HG03196 (cell line): ENCODE measurements around the gene FBRSL1.

Source experiments
- ATAC-seq: cut with Tn5 transposase; IDR thresholded peaks from one replicate; pipeline ENCODE4 v1.9.1; 2021; ENCODE audit not compliant: unreplicated experiment

Gene FBRSL1

DNA sequence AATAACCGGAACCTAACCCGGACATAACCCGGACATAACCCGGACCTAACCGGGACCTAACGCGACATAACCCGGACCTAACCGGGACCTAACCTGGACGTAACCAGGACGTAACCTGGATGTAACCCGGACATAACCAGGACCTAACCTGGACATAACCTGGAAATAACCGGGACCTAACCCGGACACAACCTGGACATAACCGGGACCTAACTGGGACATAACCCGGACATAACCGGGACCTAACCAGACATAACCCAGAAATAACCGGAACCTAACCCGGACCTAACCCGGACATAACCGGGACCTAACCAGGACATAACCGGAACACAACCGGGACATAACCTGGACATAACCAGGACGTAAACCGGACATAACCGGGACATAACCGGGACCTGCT lies 6.7 kb upstream of the FBRSL1 start:
- ATAC-seq, result no peak

DNA sequence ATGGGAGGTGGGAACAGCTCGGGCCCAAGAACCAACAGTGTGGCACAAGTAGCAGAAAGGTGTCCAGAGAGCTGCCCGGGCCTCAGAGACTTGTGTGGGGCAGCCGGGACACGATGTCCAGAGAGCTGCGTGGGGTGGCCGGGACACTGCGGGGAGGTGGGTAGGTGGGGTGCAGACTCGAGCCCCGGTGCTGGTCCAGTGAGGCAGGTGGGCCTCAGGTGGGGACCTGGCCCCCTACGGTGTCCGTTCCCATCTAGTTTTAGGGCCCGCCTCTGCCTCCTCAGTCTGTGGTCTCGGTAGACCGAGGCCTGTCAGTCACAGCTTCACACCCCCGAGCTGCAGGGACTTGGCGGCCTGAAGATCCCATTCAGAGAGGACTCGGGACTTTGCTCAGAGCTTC lies 6.3 kb upstream of the FBRSL1 start:
- no peak for ATAC-seq

DNA sequence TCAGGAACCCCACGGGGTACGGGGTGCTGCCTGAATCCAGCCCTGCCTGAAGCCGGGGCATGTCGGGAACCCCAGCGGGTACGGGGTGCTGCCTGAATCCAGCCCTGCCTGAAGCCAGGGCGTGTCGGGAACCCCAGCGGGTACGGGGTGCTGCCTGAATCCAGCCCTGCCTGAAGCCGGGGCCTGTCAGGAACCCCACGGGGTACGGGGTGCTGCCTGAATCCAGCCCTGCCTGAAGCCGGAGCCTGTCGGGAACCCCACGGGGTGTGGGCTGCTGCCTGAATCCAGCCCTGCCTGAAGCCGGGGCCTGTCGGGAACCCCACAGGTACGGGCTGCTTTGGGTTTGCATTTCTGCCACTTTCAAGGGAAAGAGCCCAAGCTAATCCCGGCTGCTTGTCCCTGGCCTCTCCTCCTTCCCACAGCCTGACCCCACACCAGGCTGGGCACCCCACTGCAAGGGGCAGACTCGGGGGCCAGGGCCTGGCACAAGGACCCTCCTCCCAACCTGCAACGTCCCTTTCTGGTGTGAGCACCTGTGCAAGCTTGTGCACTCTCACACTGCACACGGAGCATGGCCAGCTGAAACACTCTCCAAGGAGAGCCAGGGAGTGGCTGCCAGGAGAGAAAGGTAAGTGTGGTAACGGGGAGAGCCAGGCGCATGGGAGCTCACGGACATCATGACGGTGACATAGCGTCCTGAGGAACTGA lies 5.6 kb upstream of the FBRSL1 start:
- ATAC-seq, result no peak

DNA sequence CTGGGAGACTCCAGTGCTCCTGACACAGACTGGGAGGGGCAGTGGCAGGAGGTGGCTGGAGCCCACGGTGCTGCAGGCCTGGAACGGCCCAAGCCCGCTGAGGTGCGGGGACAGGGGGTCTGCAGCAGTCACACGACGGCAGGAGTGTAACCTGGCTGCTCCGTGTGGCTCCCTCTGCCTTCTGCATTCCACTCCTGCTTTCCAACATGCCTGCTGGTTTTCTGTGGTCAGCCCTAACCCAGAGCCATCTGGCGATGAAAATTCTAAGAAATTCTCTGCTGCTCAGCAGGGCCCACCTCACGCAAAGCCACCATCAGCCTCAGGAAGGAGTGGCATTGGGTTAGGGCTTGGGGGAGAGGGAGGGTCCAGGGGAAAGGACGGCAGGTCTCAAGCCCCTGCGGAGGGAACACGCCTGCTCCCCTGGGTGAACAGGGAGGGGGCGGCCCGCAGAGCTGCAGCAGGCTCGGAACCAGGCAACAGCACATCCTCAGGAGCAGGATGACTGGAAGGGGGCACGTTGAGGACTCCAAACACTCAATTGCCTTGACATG lies 5.0 kb upstream of the FBRSL1 start:
- no peak for ATAC-seq

DNA sequence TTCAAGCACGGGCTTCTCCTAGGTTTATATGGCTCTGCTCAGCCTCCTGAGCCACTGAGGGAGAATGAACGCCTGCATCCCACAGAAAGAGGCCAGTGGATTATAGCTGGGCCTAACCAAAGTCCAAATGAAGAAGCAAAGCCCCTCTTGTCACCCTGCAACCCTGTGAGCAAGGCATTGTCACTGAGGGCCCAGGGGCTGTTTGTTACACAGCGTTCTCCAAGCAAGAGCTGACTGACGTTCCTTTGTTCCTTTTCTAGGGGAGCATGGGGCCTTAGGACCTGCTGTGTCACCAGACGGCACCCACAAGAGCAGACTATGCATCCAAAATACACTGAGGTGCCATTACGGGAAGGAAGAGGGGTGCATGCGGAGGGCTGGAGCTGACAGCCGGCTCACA lies 4.3 kb upstream of the FBRSL1 start:
- no peak for ATAC-seq

DNA sequence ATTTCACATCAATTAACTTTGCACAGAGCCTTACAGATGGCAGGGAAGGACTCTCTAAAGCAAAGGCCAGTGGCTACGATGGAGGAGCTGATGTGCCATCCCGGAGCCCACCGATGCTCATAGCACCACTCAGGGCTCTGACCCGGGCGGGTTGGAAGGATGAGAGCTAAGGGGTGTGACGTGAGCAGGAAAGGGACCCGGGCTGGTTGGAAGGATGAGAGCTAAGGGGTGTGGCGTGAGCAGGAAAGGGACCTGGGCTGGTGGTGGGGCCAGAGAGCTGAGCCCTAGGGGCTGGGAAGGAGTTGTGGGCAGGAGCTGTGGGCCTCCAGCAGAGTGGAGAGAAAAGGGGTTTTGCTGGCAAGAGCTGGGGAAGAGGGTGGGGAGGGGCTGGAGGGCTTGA lies 3.8 kb upstream of the FBRSL1 start:
- no peak for ATAC-seq

DNA sequence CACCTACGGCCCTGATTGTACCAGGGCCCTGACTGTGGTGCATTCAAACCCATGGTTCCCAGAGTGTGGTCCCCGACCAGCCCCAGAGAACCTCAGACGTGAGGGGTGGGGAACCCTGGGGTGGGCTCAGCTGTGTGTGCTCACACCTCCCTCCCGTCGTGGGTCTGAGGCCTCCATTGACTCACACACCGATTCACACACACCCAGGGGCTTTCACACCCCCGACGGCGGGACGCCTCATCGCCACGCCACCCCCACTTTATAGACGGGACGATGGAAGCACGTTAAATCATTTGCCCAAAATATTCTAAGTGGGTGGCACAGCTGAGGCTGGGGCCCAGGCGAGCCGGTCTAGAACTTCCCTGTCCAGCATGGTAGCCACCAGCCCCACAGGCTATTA lies 3.4 kb upstream of the FBRSL1 start:
- ATAC-seq, result no peak

DNA sequence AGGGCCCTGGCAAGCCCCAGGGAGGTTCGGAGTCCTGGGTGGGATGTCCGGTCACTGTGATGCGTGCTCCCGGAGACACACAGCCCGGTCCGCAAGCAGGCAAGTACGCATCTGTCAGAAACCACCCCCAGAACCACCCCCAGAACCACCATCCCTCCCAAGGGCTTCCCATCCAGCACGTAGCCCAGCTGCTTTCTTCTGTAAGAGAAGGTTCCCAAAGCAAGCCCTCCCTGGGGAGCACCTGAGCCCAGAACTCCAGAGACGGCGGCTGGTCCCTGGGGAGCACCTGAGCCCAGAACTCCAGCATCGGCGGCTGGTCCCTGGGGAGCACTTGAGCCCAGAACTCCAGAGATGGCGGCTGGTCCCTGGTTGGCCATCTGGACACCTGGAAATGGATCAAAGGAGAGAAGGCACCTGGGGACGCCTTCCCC lies 2.6 kb upstream of the FBRSL1 start:
- ATAC-seq, result no peak

DNA sequence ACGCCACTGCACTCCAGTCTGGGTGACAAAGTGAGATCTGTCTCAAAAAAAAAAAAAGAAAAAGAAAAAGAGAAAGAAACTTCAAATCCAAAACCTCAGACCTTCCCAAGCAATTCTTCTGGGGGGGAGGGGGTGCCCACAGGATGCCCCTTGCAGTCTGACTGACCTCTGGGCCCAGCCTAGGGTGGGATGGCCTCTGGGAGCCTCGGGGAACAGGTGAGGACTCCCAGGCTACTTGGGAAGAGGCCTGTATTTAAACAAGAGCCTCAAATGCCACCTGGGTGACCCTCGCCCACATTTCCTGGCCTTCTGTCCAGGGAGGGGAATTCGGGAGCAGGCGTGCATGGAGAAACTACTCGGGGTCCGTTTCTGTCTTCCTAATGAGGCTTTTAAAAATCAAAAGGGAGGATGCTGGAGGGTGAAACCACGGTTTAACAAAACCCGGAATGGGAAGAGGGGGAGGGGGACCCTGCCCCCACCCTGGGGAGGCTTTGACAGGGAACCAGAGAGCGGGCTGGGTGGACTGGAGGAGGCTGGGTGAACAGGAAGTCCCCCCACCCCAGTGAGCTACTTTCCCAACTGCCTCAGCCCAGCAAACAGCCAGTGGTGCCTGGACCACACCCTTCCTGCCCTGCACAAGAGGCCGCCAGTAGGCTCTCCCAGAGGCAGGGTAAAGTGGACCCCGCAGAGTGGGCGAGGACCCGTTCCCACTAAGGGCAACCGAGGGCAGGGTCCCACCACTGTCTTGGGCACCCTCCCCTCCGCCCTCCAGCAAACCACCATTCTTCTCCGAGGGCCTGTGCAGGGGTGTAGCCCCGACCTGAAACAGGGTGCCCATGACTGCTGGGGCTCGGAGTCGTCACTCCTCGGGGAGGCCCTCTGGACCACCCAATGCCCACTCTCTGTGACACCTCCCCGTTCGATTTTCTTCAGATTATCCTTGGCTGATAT lies 1.5 kb upstream of the FBRSL1 start:
- no peak for ATAC-seq

DNA sequence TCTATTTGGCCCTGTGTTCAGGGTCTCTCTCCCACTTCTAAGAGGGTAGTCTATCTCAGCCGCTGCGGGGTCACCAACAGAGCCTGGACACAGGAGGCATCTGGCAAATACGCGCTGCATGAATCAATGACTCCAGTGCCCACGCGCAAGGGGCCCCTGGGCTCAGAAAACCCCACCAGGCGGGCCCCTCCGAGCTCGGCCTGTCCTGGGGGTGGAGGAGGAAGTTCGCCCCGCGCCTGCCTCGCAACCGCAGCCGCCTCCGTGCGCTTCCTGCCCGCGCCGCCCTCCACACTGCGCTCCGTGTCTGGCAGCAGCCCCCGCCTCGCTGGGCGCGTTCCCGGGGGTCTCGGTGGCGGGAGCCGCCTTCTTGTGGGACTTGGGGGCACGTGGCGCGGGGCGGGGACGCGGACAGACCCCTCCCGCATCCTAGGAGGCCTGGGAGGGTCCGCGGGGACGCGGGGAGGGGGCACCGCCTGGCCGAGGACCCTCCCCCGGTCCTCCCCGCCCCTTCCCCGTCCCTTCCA lies 811 bp upstream of the FBRSL1 start:
- no peak for ATAC-seq

DNA sequence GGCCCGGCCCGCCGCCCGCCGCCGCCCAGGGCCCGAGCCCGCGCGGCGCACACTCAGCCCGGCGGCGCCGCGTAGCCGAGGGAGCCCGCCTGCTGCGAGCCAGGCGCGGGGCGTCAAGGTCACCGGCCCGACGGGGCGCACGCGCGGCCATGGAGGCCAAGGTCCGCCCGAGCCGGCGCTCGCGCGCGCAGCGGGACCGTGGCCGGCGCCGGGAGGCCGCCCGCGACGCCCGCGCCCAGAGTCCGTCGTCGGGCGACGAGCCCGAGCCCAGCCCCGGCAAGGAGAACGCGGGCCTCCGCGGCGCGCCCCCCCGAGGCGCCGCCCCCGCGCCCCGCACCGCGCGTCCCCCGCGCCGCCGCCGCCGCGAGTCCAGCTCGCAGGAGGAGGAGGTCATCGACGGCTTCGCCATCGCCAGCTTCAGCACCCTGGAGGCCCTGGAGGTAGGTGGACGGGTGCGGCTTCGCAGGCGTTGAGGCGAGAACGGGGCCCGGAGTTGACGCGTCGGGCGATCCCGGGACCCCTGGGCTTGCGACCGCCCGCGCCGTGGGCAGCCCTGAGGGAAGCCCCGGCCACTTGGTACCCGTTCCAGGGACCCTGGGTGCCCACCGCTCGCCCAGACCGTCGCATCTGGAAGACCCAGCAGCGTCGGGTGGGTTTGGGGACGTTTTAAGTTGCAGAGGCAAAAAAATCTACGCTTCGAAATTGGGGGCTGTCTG lies 629 bp downstream of the FBRSL1 start:
- no peak for ATAC-seq

DNA sequence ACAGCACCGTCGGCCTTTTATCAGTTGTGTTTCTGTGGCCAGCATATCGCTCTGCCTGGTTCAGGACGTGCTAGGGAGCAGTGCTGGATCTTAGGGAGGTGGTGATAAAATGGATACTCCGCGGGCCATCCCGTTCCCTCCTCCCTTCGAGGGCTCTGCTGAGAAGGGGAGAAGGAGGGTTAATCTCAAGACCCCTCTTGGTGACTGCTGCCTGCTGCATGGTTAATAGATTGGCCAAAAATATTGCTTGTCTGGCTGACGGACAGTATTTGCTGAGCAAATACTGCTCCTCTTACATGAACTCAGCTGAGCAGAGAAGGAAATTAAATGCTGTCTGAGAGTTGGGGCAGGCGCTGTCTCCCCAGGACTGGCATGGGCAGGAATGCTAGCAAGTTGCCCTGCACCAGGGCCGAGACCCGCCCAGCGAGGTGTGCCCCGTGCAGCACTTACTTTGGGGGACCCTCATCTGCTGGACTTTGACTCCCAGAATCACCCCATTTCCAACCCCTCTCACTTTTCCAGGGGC lies 1.2 kb downstream of the FBRSL1 start:
- ATAC-seq, result no peak

DNA sequence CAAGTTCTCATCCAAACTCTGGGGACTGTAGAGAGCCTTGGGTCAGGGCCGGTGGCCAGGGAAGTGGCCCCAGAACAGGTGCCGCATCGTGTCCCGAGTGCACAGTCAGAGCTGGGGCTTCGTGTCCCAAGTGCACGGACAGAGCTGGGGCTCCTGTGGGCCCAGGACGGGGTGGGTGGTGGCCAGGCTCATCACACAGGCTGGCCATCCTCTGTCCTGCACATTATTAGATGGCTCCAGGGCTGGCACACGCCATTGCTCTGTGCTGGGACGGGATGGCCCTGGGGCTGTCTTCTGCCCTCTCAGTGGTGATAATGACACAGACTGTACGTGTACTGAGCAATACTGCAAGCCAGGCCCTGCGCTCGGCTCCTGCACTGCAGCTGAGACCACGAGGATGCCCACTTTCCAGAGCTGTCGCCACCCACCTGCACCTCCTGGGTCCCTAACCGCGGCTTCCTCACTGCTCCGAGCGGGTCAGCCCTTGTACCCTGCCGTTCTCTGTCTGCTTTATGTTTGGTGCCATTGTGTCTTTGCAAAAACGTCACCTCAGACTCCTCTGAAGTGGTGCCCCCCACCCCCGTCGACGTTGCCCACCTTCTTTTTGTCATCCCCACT lies 1.9 kb downstream of the FBRSL1 start:
- no peak for ATAC-seq

DNA sequence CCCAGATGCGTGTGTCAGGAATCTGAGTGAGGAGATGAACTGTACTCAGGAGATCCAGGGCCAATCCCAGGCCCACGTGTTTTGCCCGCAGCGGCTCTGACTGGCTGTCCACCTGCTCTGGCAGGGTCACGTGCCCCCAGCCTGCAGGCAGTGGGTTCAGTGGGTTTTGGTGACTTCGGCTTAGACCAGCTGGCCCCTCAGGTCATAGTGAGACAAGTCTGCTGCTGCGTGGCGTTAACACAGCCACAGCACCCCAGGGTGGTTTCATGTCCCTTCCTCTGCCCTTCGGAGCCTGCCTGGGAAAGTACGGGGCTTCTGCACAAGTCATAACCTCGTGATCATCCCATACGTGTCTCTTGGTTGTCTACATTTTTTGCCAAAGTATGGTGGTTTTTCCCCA lies 2.6 kb downstream of the FBRSL1 start:
- ATAC-seq, result no peak

DNA sequence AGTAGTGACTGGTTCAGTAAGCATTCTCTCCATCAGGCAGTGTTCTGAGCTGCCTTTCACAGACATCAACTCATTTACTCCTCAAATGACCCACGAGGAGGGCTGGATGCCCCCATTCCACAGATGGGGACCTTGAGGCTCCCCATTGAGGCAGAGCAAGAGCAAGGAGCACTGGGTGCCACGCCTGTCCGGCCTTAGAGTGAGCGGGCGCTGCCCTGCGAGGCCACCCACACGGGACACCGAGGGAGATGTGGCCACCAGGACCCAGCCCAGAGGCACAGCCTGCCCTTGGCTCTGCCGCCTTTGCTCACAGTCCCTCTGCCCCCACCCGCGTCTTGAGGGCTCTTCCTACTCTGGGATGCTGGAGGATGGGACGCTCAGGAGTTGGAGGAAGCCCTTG lies 3.0 kb downstream of the FBRSL1 start:
- ATAC-seq, result no peak

DNA sequence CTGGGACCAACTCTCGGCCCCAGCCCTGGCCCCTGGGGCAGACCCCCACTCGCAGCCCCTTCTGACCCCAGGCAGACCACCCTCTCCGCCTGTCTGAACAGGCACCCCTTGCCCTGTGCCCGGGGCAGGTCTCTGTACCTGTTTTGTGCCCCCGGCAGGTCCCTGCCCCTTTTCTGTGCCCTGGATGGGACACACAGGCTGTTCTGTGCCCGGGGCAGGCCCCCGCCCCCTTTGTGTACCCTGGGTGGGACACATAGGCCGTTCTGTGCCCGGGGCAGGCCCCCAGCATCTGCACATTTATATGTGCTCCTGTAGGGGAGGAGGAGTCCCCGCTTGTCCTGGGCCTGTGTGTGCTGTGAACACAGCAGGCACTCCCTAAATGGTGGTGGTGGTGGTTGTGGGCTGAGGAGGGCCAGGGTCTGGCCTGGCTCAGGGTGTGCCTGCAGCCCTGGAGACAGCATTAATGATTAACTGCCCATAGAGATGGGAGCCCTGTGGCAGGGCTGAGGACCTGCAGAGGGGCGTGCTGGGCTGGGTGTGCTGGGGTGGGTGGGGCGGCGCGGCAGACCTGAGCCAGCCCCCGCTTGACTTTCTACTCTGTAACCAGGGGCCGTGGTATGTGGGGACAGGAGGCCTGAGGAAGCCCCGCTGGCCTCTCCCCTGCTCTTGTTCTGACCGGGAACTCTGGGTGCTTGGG lies 3.7 kb downstream of the FBRSL1 start:
- ATAC-seq, result no peak

DNA sequence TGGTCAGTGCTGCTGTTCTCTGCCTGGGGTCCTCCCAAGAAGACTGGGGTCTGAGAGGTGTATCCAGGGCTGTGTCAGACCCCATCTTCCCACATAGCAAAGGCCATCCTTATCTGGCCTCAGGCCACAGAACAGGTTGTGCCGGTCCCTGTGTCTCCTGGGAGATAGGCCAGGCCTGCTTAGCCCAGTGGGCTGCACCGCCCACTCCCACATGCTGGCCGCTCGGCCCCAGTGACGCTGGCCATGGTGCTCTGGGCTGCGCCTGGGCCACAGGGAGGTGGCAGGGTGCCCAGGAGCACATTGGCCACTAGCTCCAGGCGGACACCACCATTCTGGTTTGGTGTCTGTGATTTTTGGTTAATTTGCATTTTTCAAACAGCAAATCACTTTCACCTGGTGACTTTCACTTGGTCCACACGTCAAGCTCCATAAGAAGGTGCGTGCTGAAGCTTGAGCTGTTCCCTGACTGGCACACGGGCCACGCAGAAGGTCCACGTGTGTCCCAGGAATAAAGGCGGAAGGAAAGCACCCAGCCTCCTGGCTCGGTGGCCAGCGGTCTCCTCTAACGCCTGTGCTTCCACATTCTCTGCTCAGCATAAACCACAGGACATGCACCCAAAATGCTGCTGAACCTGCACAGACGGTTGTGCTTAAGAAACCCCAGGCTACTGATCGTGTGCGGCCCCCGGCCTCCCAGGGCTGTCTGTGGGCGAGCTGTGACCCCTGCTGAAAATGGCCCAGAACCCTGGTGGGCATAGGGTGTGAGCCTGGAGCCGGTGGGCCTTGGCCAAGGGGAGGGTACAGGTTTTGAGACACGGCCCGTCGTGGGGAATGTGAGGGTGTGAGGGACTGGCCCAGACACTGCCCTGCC lies 4.6 kb downstream of the FBRSL1 start:
- ATAC-seq, result no peak

DNA sequence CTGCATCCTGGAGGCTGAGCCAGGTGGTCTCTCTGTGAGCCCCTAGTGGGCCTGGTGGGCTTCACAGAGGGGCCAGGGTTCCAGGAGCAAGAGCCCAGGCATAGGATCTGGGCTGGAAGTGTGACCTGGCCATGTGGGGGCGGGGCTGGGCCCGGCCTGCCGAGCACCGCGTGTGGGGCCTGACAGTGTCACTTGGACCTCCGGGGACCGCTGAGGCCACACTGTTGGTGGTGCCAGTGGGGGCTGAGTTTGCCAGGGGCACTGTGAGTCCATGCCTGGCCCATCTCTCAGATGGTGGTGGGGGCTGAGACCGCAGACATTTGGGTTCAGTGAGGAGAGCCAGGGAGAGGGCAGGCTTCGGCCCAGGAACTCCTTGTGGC lies 5.2 kb downstream of the FBRSL1 start:
- ATAC-seq, result no peak
